GM12875 (cell line): Measurements from ENCODE around the gene FAM171A1.

ENCODE experiments used
- H3K4me3 ChIP-seq: one replicate; pipeline ENCODE4 v1.5.1; 2011; ENCODE audit warnings: low read depth, low read length, control low read depth
- TF ChIP-seq, protein P1 (sequence below): IDR thresholded peaks from 2 replicates; pipeline ENCODE4 v1.5.1; 2011; ENCODE audit warnings: low read depth, mild to moderate bottlenecking, control low read depth, inconsistent platforms, low read length, moderate library complexity, borderline replicate concordance; ENCODE audit not compliant: insufficient read depth

Gene FAM171A1

DNA sequence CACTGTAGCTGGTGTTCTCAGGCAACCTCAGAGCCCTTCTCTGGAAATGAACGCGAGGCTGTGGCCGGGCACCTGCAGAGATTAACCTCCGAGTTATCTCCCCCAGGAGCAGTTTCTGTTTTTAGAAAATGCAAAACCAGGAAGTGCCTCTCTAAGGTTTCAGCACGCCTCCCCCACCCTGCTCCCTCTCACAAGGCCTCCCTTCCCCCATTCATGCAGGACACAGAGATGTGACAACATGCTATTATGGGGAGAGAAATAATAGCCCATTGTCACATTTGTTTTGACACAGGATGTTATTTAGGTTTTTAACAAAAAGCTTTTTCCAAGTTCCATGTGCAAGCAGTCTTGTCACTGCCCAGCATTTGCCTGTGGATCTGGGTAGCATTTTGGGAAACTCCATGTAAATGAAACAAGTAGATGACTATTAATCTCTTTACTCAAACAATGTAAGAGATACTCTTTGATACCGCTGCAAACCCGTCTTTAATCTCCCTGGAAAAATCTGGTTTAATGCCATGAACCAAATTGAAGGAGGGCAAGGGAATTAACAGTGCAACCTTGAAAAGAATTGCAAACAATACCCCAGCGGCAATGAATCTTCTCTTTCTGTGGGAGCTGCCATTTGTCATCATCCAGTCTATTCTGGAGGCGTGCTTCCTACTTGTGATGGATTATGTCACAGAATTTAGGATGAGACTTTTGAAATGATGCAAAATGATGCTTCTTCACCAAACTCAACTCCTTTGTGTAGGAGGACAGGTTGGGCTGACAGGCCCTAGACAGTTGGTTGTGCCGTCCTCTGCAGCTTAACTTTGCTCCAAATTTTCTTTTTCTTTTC is 116.1 kb downstream of the FAM171A1 start:
- no peak overlapping the region for H3K4me3 ChIP-seq

DNA sequence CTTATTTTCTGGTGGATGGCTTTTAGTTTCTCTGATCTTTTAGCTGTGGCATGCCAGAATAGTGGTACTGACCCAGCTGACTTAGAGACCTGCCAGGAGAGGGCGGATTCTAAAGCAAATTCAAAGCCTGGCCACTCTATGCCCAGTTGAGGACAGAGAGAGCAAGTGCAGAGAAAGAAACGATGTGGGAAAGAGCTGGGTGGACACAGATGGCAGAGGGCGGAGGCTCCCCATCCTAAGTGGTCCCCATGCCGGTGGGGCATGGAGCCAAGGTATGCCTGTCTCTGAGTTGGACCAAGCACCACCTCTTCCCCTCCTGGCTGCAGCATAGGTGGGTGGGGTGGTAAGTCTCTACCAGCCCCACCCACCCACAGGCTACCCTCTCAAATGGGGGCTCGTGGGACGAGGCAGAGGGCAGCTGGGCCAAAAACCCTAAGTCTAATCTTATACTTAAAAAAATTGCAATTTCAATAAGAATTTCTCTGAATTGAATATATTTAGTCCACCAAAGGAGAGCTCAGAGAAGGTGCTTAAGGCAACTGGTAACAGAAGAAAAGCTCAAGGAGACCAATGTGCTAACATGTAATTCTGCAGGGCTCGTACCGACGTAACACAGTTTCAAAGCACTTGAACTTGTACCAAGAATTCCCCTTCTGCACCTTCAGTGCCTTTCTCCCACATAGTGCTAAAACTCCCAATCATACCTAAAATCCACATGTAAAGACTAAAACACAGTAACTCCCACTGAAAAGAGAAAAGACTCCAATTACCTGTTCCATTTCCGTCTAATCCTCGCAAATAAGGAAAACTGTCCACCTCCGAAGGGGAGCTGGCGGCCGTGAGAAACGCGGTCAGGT is 116.9 kb downstream of the FAM171A1 start:
- TF ChIP-seq, protein P1, sequence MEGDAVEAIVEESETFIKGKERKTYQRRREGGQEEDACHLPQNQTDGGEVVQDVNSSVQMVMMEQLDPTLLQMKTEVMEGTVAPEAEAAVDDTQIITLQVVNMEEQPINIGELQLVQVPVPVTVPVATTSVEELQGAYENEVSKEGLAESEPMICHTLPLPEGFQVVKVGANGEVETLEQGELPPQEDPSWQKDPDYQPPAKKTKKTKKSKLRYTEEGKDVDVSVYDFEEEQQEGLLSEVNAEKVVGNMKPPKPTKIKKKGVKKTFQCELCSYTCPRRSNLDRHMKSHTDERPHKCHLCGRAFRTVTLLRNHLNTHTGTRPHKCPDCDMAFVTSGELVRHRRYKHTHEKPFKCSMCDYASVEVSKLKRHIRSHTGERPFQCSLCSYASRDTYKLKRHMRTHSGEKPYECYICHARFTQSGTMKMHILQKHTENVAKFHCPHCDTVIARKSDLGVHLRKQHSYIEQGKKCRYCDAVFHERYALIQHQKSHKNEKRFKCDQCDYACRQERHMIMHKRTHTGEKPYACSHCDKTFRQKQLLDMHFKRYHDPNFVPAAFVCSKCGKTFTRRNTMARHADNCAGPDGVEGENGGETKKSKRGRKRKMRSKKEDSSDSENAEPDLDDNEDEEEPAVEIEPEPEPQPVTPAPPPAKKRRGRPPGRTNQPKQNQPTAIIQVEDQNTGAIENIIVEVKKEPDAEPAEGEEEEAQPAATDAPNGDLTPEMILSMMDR, result no peak
- H3K4me3 ChIP-seq, result no peak overlapping the region

More for the DNA sequence above, 116.1 kb downstream of the FAM171A1 start:
- TF ChIP-seq, protein P1, result no peak

DNA sequence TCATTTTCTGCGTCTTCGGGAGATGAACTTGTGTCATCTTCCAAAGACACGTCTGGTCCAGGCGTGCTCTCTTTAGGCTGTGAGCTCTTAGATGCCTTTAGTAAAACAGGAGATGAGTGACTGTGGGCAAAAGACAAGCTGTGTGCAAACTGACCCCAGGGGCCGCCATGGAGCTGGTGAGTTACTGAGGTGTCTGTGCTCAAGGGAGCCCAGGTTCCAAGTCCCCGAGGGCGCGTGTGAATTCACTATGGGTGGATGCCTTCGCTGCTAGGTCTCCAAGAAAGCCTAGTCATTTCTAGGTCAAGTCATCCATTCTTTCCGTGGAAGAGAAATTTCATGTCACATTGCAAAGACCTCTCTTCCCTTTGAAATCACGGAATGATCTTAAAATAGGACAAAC is 118.7 kb downstream of the FAM171A1 start:
- TF ChIP-seq, protein P1, result no peak
- H3K4me3 ChIP-seq, result no peak overlapping the region

DNA sequence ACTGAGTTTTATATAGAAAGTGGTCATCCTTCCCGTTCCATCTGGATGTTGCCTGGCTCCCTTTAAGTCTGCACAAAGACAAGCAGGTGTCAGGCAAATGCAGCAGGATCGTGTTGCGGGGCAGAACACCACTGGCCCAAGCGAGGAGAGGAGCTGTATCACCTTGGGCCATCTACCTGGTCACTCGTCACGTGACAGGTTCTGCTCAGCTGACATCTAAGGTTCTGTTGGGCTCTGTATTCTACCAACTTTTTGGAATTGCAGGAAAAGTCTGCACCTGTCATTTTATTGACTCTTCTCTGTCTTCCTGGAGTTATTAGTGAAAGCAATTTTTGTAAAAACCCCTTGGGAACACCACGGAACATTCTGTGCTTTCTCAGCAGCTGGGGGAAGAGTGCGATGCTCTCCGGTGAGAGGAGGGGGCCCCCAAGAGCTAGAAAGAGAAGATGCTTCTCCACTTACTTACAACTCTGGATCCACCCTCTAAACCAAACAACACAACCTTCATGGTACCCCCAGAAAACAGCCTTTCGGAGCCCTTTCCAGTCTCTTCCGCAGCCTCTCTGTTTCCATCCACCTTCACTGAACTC is 119.2 kb downstream of the FAM171A1 start:
- TF ChIP-seq, protein P1, result no peak
- no peak overlapping the region for H3K4me3 ChIP-seq

DNA sequence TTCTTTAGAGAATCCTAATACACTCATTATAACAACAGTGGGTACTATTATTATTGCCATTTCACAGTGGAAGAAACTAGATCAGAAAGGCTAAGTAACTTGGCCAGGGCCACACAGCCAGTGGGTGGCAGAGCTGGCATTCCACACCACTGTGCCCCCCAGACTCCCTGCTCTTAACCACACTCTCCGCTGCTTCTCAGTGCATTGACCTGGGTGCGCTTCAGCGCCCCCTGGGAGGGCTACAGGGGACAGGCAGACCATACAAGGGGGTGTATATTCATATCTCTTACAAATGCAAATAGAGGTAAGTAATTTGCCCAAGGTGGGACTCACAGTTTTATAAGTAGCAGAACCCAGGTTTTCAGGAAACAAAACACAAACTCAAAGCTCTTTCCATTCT is 125.6 kb downstream of the FAM171A1 start:
- H3K4me3 ChIP-seq, result no peak overlapping the region
- TF ChIP-seq, protein P1, result peak; percentile 48; the same call in 1 of the 2 replicates

DNA sequence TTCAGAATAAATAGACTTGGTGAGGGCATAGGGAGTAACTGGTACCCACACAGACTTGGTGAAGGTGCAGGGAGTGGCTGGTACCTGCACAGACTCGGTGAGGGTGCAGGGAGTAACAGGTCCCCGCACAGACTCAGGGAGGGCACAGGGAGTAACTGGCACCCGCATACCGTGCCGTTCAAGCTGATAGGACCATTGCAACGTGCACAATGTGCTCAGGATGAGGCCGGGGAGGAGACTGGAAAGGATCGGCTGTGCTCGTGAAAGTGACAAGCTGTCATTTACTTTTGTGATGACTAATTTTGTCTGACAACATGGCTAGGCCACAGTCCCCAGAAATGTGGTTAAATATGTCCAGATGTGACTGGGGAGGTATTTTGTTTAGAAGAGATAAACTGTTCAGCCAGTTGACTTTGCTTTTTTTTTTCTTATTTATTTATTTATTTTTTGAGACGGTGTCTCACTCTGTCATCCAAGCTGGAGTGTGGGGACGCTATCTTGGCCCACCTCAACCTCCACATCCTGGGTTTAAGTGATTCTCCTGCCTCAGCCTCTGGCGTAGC is 126.4 kb downstream of the FAM171A1 start:
- TF ChIP-seq, protein P1, result no peak
- no peak overlapping the region for H3K4me3 ChIP-seq
